Stimulated activated effector memory CD8-positive, alpha-beta T cell treated with anti-CD3 and anti-CD28 coated beads, Interleukin-12 subunit alpha, Interleukin-12 subunit beta, amount 100 ng/mL, for 72 hours (primary cell): Measurements from ENCODE around the gene TOMM5.
"Not testable (repeated sequence)": the region's sequence is repeated elsewhere in the genome, so short reads cannot be mapped to it uniquely, and the experiment has no call there.

Experiments used
- ATAC-seq: fragments of 150-1000 bp; cut with Tn5 transposase; 2 replicates; pipeline ENCODE4 v1.10.0; 2021
- DNase-seq, 2 donors: peaks; one replicate each; pipeline ENCODE4 v3.0.0; 2021 to 2022; ENCODE audit warnings: low spot score in 2 of 2
- H3K27ac Mint-ChIP-seq: one replicate; pipeline ENCODE4 v1.8.0; 2022; ENCODE audit warnings: mild to moderate bottlenecking, mixed read lengths
- H3K36me3 Mint-ChIP-seq: one replicate; pipeline ENCODE4 v1.8.0; 2022; ENCODE audit warnings: mild to moderate bottlenecking, mixed read lengths
- H3K4me1 Mint-ChIP-seq: one replicate; pipeline ENCODE4 v1.8.0; 2022; ENCODE audit warnings: mixed read lengths
- H3K4me3 Mint-ChIP-seq: one replicate; pipeline ENCODE4 v1.8.0; 2022; ENCODE audit warnings: mild to moderate bottlenecking, mixed read lengths
- H3K9me3 Mint-ChIP-seq: one replicate; pipeline ENCODE4 v1.8.0; 2022; ENCODE audit warnings: mixed read lengths

TOMM5 gene

GRCh38 chr9:37621273-37622121 lies 29.1 kb upstream of the TOMM5 start:
- ATAC-seq = no peak
- no peaks in the 10 kb centered on the region for H3K36me3 Mint-ChIP-seq
- no peaks in the 10 kb centered on the region for H3K4me1 Mint-ChIP-seq
- DNase-seq = no peak
- no peak overlapping the region for H3K4me3 Mint-ChIP-seq
- H3K27ac Mint-ChIP-seq = no peak overlapping the region
- no peaks in the 10 kb centered on the region for H3K9me3 Mint-ChIP-seq

- Mint-ChIP-seq H3K27ac (no peak overlapping the region), H3K4me1 (no peaks in the 10 kb centered on the region), H3K9me3 (no peaks in the 10 kb centered on the region), H3K4me3 (no peak overlapping the region), H3K36me3 (no peaks in the 10 kb centered on the region)
- DNase-seq = no peak
- no peak for ATAC-seq
Observed at GRCh38 chr9:37620396-37620795, 28.0 kb upstream of the TOMM5 start.

GRCh38 chr9:37619806-37620205 lies 27.4 kb upstream of the TOMM5 start:
- no peaks in the 10 kb centered on the region for H3K36me3 Mint-ChIP-seq
- no peaks in the 10 kb centered on the region for H3K4me1 Mint-ChIP-seq
- ATAC-seq = no peak
- no peak overlapping the region for H3K27ac Mint-ChIP-seq
- no peaks in the 10 kb centered on the region for H3K9me3 Mint-ChIP-seq
- no peak overlapping the region for H3K4me3 Mint-ChIP-seq
- DNase-seq = no peak

- no peaks in the 10 kb centered on the region for H3K36me3 Mint-ChIP-seq
- no peak for ATAC-seq
Observed at GRCh38 chr9:37618817-37619216, 26.4 kb upstream of the TOMM5 start.

GRCh38 chr9:37617832-37618231 lies 25.4 kb upstream of the TOMM5 start:
- H3K36me3 Mint-ChIP-seq = no peaks in the 10 kb centered on the region
- no peak overlapping the region for H3K4me3 Mint-ChIP-seq
- DNase-seq (no peak), ATAC-seq (no peak)
- no peak overlapping the region for H3K27ac Mint-ChIP-seq
- no peaks in the 10 kb centered on the region for H3K9me3 Mint-ChIP-seq
- no peaks in the 10 kb centered on the region for H3K4me1 Mint-ChIP-seq

More at GRCh38 chr9:37618817-37619216, 26.4 kb upstream of the TOMM5 start:
- Mint-ChIP-seq H3K4me1 (no peaks in the 10 kb centered on the region), H3K4me3 (no peak overlapping the region), H3K9me3 (no peaks in the 10 kb centered on the region), H3K27ac (no peak overlapping the region)
- DNase-seq = no peak

GRCh38 chr9:37617161-37617560 lies 24.8 kb upstream of the TOMM5 start:
- Mint-ChIP-seq H3K9me3 (no peaks in the 10 kb centered on the region), H3K27ac (no peak overlapping the region), H3K4me3 (no peak overlapping the region), H3K36me3 (no peaks in the 10 kb centered on the region), H3K4me1 (no peaks in the 10 kb centered on the region)
- DNase-seq (no peak), ATAC-seq (no peak)

- Mint-ChIP-seq H3K4me1 (no peaks in the 10 kb centered on the region), H3K9me3 (no peaks in the 10 kb centered on the region), H3K36me3 (no peaks in the 10 kb centered on the region), H3K27ac (no peak overlapping the region), H3K4me3 (no peak overlapping the region)
- ATAC-seq = no peak
- DNase-seq = no peak
Observed at GRCh38 chr9:37611961-37612360, 19.6 kb upstream of the TOMM5 start.

GRCh38 chr9:37611014-37611413 lies 18.6 kb upstream of the TOMM5 start:
- Mint-ChIP-seq H3K27ac (no peak overlapping the region), H3K4me1 (no peaks in the 10 kb centered on the region), H3K36me3 (no peaks in the 10 kb centered on the region), H3K4me3 (no peak overlapping the region), H3K9me3 (no peaks in the 10 kb centered on the region)
- DNase-seq (no peak), ATAC-seq (no peak)

GRCh38 chr9:37609735-37610397 lies 17.5 kb upstream of the TOMM5 start:
- no peak for DNase-seq
- H3K4me3 Mint-ChIP-seq = no peak overlapping the region
- H3K9me3 Mint-ChIP-seq = no peaks in the 10 kb centered on the region
- no peak for ATAC-seq
- no peak overlapping the region for H3K27ac Mint-ChIP-seq
- H3K4me1 Mint-ChIP-seq = no peaks in the 10 kb centered on the region
- no peaks in the 10 kb centered on the region for H3K36me3 Mint-ChIP-seq

GRCh38 chr9:37608250-37608649 lies 15.9 kb upstream of the TOMM5 start:
- no peaks in the 10 kb centered on the region for H3K9me3 Mint-ChIP-seq
- no peaks in the 10 kb centered on the region for H3K4me1 Mint-ChIP-seq
- H3K27ac Mint-ChIP-seq = no peak overlapping the region

GRCh38 chr9:37604296-37604695 lies 11.9 kb upstream of the TOMM5 start:
- ATAC-seq = no peak
- H3K27ac Mint-ChIP-seq = no peak overlapping the region

More at GRCh38 chr9:37608250-37608649, 15.9 kb upstream of the TOMM5 start:
- Mint-ChIP-seq H3K4me3 (no peak overlapping the region), H3K36me3 (no peaks in the 10 kb centered on the region)
- no peak for ATAC-seq
- no peak for DNase-seq

GRCh38 chr9:37602817-37603216 lies 10.4 kb upstream of the TOMM5 start:
- no peaks in the 10 kb centered on the region for H3K36me3 Mint-ChIP-seq
- no peak for ATAC-seq
- H3K9me3 Mint-ChIP-seq = no peaks in the 10 kb centered on the region
- no peaks in the 10 kb centered on the region for H3K4me1 Mint-ChIP-seq
- H3K27ac Mint-ChIP-seq = no peak overlapping the region
- no peak for DNase-seq
- H3K4me3 Mint-ChIP-seq = no peak overlapping the region

More at GRCh38 chr9:37604296-37604695, 11.9 kb upstream of the TOMM5 start:
- H3K9me3 Mint-ChIP-seq = no peaks in the 10 kb centered on the region
- no peaks in the 10 kb centered on the region for H3K4me1 Mint-ChIP-seq
- H3K4me3 Mint-ChIP-seq = no peak overlapping the region
- DNase-seq = no peak
- H3K36me3 Mint-ChIP-seq = no peaks in the 10 kb centered on the region

- not testable (repeated sequence) for H3K36me3 Mint-ChIP-seq, H3K4me1 Mint-ChIP-seq, H3K27ac Mint-ChIP-seq, DNase-seq, H3K9me3 Mint-ChIP-seq, ATAC-seq, H3K4me3 Mint-ChIP-seq
Observed at GRCh38 chr9:37602061-37602460, 9.7 kb upstream of the TOMM5 start.

GRCh38 chr9:37596504-37596903 lies 4.1 kb upstream of the TOMM5 start:
- DNase-seq = no peak
- peaks cover 5% of the 10 kb centered on the region for H3K4me1 Mint-ChIP-seq
- H3K27ac Mint-ChIP-seq = no peak overlapping the region
- no peaks in the 10 kb centered on the region for H3K9me3 Mint-ChIP-seq
- peaks cover 13% of the 10 kb centered on the region for H3K36me3 Mint-ChIP-seq
- no peak overlapping the region for H3K4me3 Mint-ChIP-seq
- ATAC-seq = no peak

GRCh38 chr9:37593883-37594448 lies 1.6 kb upstream of the TOMM5 start:
- Mint-ChIP-seq H3K9me3 (no peaks in the 10 kb centered on the region), H3K4me3 (peak overlapping the region; percentile 100), H3K4me1 (peaks cover 22% of the 10 kb centered on the region), H3K27ac (no peak overlapping the region), H3K36me3 (peaks cover 36% of the 10 kb centered on the region)
- DNase-seq (no peak), ATAC-seq (no peak)

GRCh38 chr9:37587521-37587920 lies 4.9 kb downstream of the TOMM5 start:
- Mint-ChIP-seq H3K27ac (no peak overlapping the region), H3K9me3 (no peaks in the 10 kb centered on the region), H3K36me3 (peaks cover 98% of the 10 kb centered on the region), H3K4me1 (peaks cover 26% of the 10 kb centered on the region), H3K4me3 (no peak overlapping the region)
- ATAC-seq (no peak), DNase-seq (no peak)
